GM21381 (cell line): ENCODE results near the gene POLR1D.
A peak's percentile ranks its signal among the peaks of the same experiment; 100 is the strongest.
"Not testable (repeated sequence)": the region's sequence is repeated elsewhere in the genome, so short reads cannot be mapped to it uniquely, and the experiment has no call there.

Source experiments
- ATAC-seq: cut with Tn5 transposase; IDR thresholded peaks from one replicate; pipeline ENCODE4 v1.9.1; 2021; ENCODE audit warnings: mild to moderate bottlenecking, moderate library complexity; ENCODE audit not compliant: unreplicated experiment

Gene POLR1D

GRCh38 chr13:27613628-27614027, 8.1 kb upstream of the POLR1D start:
- ATAC-seq: no peak

- no peak for ATAC-seq
These were observed 3.8 kb upstream of the POLR1D start for GRCh38 chr13:27617881-27618321.

DNA sequence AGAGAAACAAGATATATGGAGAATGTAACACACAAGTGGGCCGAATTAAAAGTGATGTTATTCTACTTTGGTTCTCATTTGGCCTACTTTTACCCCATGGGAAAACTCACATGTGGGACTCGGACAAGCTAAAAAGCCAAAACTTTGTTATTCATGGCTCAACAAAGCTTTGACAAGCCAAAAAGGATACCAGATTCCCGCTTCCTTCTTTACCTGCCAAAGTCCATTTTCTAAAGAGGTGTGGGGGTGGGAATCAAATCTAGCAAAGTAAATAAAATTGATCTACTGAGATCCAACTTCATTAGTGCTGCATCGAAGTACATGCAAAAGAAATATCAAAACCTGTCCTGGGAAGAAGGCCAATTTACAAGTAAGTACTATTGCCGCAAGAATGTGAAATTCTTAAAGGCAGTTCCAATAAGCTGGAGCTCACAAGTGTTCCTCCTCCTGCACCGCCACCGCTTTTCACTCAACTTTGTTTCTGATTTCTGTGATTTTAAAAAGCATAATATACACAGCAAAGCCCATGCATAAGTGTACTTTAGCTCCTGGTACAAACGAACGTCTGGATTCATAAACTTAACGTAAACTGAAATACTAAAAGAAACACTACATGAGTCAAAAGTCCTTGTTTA, 2.5 kb upstream of the POLR1D start:
- ATAC-seq: no peak

DNA sequence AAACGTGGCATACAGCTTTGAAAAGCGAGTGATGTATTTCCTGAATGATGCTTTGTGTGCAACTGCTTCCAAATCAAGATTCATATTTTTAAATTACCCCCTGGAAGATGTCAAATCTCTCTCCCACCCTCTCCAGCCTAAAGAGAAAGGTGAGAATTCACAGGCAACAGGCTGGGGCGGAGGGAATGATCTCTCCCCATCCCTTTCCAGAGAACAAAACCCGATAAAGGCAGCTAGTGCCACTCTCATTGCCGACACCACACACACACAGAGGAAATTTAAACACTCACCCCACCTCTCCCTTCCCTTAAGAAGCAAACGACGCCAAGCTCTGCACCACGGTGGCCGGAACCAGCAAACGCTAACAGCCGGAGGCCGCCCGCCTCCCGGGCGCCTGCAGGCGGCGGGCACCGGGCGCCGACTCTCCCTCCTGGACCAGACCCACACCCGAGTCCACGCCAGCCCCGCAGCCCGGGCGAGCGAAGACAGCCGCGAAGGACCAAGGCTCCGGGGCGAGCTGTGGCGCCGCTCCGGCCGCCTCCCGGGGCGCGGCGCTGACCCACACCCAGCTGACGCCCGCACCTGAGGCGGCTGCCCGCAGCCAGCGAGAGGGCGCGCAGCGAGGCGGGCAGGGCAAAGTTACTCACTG, 1.8 kb upstream of the POLR1D start:
- peak; percentile 33 for ATAC-seq

DNA sequence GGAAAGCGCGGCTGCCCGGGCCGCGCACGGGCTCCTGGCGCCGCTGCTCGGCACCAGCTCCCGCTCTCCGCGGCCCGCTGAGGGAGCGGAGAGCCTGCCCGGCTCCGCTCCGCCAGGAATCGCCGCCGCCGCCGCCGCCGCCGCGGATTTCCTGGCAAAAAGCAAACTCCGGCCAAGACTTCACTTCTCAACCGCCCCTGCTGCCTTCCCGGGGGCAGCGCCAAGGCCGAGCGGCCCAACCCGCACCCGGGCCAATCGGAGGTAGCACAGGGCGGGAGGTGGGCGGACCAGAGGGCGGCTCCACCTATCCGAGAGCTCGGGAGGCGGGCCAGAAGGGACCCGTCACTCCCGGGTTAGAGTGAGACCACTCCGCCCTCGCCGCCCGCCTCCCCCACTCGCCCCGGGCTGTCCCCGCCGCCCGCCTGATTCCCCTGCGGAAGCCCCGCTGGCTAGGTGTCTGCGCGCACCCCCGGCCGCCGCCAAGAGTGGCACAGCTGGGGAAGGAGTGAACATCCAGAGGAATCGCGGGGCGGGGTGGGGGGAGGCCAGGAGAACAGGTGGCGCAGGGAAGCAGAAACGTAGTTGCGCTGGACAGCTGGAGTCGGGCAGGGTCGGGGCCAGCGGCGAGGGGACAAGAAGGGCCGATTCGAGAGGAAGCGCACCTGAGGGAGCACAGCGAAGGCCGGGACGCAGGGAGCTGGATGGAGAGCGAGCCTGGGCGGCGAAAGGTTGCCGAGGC, 1.1 kb upstream of the POLR1D start, which contains the start of gene LNX2:
Gene LNX2 (minus strand): TSS at position 153 of the 739 bp plus-strand sequence. CDS start 38,826 bp downstream, outside the sequence.
- ATAC-seq: peak; percentile 82

DNA sequence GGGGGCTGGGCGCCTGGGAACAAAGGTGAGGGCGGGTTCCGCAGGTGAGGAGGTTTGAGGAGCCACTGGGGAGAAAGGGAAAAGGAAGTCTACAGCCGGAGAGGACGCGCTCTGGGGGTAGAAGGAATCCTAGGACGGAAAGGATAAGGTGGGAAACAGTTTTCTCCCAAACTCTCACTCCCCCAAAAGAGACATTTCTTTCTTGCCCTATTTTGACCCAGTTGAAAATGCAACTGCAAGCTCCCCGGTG, 651 bp upstream of the POLR1D start:
- no peak for ATAC-seq

GRCh38 chr13:27622102-27622820, 569 bp downstream of the POLR1D start:
- ATAC-seq: no peak

DNA sequence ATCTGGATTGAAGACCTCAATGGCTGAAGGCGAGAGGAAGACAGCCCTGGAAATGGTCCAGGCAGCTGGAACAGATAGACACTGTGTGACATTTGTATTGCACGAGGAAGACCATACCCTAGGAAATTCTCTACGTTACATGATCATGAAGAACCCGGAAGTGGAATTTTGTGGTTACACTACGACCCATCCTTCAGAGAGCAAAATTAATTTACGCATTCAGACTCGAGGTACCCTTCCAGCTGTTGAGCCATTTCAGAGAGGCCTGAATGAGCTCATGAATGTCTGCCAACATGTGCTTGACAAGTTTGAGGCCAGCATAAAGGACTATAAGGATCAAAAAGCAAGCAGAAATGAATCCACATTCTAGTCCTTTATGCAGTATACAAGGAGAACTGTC, 1.2 kb downstream of the POLR1D start:
- no peak for ATAC-seq

GRCh38 chr13:27624071-27624470, 2.4 kb downstream of the POLR1D start:
- no peak for ATAC-seq

DNA sequence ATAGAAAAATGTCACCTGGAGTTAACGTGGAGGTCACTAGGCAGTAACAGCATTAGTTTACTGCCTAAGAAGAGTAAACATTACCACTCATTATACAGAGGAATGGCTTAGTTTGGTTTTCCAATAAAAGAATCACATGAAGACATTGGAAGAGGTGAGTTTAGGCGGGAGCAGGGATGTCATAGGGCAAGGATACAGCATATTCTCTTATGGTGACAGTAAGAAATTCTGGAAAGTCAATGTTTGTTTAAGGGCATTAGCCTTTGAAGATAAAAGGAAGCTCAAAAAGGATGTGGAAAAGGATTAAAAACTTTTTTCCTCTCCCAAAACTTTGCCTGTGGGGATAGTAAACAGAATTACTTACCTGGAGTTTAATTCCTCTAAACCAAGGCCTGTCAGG, 4.1 kb downstream of the POLR1D start:
- no peak for ATAC-seq

DNA sequence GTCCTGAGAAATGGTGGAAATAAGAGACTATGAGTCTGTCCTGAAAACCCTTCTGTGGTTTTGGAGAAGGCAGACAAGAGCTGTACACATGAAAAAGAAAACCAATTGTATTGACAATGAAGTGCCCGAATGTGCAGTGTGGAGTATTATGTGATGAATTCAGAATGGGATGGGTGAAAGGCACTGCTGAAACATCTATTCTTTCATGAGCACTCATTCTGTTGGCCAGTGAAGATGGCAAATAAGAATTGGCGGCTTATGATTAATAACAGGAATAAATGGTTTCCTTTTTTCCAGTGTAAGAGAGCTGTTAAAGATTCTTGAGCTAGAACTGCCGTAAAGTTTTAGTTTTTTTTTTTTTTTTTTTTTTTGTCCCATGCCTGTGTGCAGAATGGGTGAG, 5.7 kb downstream of the POLR1D start:
- no peak for ATAC-seq

- ATAC-seq: no peak
These were observed 6.4 kb downstream of the POLR1D start for GRCh38 chr13:27628081-27628480.

- not testable (repeated sequence) for ATAC-seq
These were observed 7.1 kb downstream of the POLR1D start for GRCh38 chr13:27628766-27629165.

DNA sequence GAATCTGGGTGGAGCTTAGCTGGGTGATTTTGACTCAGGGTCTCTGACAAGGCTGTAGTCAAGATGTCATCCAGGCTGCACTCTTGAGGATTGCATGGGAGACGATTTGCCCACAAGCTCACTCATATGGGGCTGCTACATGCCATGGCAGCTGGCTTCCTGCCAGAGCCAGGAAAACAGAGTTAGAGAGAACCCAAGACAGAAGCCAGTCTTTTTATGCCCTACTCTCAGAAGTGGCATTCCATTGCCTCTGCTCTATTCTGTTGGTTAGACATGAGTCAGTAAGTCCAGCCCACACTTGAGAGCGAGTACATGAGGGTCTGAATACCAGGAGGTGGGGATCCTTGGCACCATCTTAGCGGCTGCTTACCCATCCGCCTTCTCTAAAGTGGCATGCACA, 9.5 kb downstream of the POLR1D start:
- no peak for ATAC-seq

DNA sequence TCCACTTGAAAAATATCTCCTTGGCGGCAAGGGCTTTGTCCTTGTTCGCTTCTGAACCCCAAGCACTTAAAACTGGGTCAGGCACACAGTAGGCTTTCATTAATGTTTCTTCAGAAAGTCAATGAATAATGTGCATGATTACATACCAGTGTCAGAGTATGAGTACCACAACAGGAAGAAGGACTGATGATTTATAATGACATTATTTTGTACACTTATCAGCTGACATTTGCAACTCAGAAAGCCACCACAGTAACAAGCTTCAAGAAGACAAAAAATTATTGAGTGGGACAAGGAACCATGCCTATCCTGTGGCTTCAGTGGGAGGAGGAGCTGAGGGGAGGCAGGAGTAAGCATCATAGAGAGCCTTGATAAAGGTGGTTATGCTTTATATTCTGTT, 10.0 kb downstream of the POLR1D start:
- no peak for ATAC-seq

GRCh38 chr13:27632214-27632613, 10.5 kb downstream of the POLR1D start:
- ATAC-seq: no peak

- ATAC-seq: no peak
These were observed 11.0 kb downstream of the POLR1D start for GRCh38 chr13:27632648-27633047.

GRCh38 chr13:27634231-27634630, 12.5 kb downstream of the POLR1D start:
- ATAC-seq: no peak

DNA sequence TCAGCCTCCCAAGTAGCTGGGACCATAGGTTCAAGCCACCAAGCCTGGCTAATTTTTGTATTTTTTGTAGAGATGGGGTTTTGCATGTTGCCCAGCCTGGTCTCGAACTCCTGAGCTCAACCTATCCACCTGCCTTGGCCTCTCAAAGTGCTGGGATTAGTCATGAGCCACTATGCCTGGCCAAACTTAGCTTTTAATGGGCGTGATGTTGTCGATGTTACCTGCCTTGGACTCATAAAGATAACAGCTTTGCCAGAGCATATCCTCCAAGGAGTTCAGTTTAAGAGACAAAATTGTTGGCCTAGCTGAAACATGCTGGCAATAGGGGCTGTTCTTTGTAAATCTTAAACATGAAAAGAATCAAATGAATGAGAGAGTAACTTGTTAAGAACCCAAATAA, 13.1 kb downstream of the POLR1D start:
- ATAC-seq: no peak

DNA sequence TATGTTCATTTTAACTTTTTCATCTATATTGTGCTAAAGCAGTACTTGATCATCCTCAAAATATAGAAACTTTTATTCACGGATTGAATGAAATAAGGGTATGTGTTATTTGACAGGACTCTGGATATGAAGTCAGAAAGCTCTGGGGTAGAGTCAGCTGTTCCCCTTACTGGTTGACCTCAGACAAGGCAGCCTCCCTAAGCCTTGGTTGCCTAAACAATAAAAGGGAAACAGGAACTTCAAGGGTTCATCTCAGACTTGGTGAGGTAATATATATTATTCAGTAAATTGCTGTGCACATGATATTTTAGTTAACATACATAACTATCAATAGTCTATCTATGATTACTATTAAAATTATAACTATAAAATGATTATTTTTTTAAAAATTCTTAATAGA, 13.6 kb downstream of the POLR1D start:
- no peak for ATAC-seq

DNA sequence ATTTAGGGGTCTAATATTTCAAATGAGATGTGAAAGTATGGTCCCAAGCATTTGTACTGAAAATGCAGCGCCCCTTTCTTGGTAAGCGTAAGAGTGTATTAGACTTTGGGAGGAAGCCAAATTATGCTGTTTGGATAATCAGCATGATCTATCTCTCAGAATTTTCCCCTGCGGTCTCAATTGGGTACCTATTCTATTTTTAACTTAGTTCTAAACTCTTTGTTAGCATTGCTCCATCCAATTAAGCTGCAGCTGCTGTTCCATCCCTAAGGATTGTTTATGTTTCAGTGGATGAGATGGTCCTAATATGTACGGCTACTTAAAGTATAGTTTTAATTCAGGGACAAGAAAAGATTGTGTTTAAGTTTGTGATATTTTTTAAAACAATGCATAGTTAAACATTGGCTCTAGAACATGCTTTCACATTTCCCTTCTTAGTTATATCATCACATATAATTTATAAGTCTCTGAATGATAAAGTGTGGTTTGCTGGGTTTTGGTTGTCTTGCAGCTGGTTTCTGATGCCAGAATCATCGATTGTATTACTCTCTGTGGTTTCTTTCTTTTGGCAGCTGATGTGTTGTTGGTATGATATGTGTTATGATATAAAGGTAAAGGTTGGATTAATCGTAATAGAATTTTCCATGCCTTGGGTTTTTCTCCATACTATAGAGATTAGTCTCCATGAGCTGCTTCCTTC, 15.0 kb downstream of the POLR1D start:
- no peak for ATAC-seq
